Hematopoietic multipotent progenitor cell treated with erythropoietin and hydrocortisone succinate and interleukin-3 and kit ligand, for 4 days (in vitro differentiated cells): ENCODE results near the gene CYP2S1.

Experiments
- DNase-seq: peaks from one replicate; pipeline ENCODE4 v3.0.0-alpha.2; 2015

Gene CYP2S1

GRCh38 chr19:41195675-41196497 is 2.9 kb downstream of the CYP2S1 start:
- DNase-seq, result no peak

GRCh38 chr19:41198559-41198958 is 5.5 kb downstream of the CYP2S1 start:
- DNase-seq, result no peak

DNA sequence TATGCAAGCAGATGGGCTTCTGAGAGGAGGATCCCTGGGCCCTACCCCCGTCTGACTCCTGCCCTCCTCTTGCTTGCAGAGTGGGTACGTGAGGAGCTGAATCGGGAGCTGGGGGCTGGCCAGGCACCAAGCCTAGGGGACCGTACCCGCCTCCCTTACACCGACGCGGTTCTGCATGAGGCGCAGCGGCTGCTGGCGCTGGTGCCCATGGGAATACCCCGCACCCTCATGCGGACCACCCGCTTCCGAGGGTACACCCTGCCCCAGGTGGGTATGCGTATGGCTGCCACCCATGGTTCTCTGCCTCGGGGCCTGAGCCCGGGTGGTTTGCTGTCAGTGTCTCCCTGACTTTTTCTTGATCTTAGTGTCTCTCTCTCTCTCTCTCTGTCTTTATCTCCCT is 10.4 kb downstream of the CYP2S1 start:
- no peak for DNase-seq

DNA sequence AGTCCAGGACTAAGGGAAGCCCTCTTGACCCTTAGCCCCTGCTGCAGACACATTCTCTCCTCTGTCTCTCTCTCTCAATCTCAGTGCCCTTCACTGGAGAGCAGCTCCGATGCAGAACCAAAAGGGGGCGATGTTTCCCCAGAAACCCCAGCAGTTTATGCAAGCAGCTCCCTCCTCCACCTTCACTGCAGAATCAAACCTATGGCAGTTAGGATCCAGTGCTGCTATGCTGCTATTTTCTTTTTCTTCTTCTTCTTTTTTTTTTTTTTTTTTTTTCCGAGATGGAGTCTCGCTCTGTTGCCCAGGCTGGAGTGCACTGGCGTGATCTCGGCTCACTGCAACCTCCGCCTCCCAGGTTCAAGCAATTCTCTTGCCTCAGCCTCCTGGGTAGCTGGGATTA is 11.3 kb downstream of the CYP2S1 start:
- peak; percentile 93 for DNase-seq

DNA sequence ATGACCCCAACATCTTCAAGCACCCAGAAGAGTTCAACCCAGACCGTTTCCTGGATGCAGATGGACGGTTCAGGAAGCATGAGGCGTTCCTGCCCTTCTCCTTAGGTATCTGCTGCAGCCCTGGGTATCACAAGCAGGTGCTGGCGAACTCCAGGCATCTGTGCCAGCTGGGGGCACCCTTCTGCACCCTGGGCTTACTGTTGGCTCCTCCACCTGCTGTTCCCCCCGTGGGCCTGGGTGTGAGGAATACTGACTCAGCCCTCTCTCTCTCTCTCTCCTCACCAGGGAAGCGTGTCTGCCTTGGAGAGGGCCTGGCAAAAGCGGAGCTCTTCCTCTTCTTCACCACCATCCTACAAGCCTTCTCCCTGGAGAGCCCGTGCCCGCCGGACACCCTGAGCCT is 13.0 kb downstream of the CYP2S1 start:
- no peak for DNase-seq

DNA sequence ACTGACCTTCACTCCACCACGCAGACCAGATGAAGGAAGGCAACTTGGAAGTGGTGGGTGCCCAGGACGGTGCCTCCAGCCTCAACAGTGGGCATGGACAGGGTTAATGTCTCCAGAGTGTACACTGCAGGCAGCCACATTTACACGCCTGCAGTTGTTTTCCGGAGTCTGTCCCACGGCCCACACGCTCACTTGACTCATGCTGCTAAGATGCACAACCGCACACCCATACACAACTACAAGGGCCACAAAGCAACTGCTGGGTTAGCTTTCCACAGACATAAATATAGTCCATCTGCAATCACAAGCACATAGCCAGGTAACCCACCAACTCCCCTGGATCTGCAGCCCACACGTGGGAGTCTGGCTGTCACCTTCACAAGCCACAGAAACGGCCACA is 13.4 kb downstream of the CYP2S1 start:
- DNase-seq, result no peak

GRCh38 chr19:41206926-41207750 is 14.1 kb downstream of the CYP2S1 start:
- no peak for DNase-seq

DNA sequence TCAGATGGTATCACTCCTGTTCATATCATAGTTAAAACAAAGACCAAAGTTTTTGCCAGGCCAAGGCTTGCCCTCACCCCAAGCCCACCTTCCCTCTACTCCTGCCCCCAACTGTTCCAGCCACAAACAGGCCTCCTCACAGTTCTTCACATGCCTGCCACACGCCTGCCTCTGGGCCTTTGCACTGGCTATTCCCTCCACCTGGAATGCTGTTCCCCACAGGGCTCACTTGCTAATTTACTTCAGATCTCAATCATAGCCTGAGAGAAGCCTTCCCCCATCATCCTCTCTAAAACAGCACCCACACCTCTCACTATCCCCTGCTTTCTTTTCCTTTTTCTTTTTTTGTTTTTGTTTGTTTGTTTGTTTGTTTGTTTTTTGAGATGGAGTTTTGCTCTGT is 21.1 kb downstream of the CYP2S1 start:
- DNase-seq, result no peak

GRCh38 chr19:41217741-41218140 is 24.7 kb downstream of the CYP2S1 start:
- DNase-seq, result no peak

DNA sequence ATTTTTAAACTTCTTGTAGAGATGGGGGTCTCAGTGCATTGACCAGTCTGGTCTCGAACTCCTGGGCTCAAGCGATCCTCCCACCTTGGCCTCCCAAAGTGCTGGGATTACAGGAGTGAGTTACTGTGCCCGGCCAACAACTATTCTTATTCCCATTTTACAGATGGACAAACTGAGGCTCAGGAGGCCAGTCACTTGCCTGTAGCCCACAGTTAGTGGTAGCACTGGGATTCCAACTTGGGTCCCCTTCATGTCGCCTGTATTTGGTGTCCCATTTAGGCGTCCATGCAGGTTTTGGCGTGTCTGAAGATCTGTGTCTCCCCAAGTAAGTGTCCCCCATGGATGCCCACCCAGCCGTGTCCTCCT is 25.2 kb downstream of the CYP2S1 start:
- DNase-seq, result no peak

- peak; percentile 37 for DNase-seq
Observed at GRCh38 chr19:41218615-41219507, 25.8 kb downstream of the CYP2S1 start, which contains the start of gene AXL. AXL (plus strand) TSS chr19:41219223; CDS start chr19:41219393, 170 bp downstream.

- peak; percentile 85 for DNase-seq
Observed at GRCh38 chr19:41219924-41220567, 27.0 kb downstream of the CYP2S1 start.

DNA sequence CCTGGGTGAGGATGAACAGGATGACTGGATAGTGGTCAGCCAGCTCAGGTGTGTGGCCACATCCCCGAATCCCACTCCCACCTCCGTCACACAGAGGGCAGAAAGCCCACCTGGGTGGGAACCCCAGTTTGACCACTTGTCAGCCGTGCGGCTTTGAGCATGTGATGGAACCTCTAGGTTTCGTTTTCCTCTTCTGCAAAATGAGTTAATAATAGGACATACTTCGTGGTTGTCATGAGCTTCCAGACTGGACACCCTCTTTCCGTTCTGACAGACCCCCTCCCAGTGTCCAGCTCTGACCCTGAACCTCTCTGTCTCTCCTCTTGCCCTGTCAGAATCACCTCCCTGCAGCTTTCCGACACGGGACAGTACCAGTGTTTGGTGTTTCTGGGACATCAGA is 27.8 kb downstream of the CYP2S1 start:
- DNase-seq, result no peak

DNA sequence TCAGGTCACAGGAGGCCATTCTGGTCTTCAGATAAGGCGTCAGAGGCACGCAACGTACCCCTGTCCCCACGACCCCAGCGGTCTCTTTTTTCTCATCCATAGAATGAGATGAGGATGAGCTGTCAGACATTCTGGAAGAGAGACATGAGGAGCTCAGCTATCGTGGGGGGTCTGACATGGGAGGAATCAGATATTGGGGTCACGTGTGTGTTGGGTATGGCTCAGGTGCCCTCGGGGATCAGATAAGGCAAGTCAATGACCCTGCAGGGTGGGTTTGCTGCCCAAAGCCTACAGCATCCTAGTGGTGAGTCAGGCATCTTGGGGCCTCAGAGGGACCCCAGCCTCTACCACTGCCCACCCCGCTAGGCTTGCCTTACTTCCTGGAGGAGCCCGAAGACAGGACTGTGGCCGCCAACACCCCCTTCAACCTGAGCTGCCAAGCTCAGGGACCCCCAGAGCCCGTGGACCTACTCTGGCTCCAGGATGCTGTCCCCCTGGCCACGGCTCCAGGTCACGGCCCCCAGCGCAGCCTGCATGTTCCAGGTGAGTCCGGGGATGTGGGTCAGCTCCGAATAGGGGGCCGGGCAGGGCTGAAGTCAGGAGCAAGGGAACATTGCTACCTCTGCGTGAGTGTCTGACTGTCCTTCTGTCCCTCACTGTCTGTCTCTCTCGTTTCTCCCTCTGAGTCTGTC is 28.6 kb downstream of the CYP2S1 start:
- no peak for DNase-seq

DNA sequence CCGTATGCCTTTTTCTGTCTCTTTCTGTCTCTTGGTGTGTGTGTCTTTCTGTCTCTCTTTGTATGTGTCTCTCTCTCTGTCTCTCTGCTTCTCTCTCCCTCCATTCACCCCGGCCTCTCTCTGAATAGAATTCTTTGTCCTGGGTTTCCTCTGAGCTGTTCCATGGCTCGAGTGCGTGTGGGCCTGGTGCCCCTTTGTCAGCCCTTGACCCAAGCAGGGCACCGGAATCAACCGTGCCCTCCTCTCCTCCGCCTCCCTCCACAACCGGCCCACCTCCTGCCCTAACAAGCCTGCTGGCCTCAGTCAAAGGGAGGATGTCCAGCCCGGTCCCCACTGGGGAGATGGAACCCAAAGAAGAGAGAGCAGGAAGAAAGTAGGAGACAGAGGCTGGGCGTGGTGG is 29.2 kb downstream of the CYP2S1 start:
- no peak for DNase-seq

- DNase-seq, result no peak
Observed at GRCh38 chr19:41223431-41224234, 30.6 kb downstream of the CYP2S1 start.

- no peak for DNase-seq
Observed at GRCh38 chr19:41224632-41225031, 31.6 kb downstream of the CYP2S1 start.

DNA sequence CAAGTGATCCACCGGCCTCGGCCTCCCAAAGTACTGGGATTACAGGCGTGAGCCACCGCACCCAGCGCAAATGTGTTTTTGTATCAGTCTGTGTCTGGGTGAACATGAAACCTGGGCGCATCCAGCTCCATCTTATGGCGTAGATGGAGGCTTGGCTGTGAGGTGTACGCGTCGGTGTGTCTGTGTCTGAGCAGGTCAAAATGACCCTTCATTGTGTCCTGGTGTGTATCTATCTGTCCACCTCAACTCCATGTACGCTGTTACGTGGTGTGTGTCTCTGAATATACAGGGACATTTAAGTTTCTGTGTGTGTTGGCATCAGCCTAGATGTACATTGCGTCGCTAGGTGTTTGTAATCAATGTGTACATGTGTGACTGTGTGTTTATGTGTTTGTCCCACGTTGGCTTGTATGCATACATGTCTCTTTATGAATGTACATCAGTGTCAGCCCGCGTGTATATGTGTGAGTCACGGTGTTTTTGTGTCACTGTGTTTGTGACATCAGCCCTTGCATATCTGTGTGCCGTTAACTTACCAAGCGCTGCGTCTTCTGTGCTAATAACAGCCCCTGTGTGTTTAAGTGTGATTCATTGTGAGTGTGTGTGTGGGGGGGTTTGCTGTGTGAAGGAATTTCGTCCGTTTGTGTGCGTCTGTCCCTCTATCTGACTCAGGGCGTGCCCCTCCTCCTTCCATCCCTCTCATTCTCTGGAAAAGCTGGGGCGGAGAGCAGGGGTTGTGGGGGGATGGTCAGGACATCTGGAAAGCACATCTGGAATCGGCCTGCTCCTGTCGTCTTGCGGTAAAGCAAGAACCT is 32.4 kb downstream of the CYP2S1 start:
- peak; percentile 38 for DNase-seq

DNA sequence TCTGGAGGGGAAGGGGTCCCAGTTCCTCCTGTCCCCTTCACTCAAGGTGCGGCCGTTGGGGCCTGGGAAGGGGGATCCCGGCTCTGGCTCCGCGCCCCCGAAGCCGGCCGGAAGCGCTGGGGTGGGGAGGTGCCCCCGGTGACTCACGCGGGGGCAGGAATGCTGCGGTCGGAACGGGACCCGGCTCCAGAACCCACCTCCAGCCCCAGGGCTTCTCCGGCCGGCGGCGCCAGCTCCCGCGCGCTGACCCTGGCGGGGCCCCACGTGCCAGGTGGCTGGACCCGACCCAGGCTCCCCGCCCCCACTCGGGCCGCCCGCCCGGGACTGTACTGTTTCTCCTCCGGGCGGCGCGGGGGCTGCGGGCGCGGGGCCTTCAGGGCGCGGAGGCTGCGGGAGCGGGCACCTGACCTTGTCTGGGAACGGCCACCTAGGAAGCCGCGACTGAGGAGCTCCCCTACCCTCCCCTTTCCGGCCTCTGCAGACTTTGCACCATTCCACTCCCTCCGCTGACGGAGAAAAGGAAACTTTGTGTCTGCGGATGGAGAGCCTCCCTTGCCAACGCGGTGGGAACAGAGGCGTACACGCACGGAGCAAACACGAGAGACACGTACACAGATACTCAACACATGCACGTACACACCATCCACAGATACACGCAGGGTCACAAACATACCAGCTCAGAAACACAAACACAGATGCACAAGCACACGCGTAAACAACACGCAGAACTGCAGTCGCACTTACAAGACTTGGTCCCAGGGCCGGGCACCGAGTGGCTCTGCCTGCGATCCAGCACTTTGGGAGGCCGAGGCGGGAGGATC is 33.2 kb downstream of the CYP2S1 start:
- DNase-seq, result peak; percentile 25
